Measurements from ENCODE around the gene USP37. TPM values are rescaled to one million over a fixed set of nuclear protein-coding genes. Genes with fewer than 3 reads are reported as not detected.
A peak's percentile ranks its signal among the peaks of the same experiment; 100 is the strongest.

Gene USP37
- total and polyA plus RNA-seq, 2 of the 13 experiments (the other 11 are each of a cell fraction or from before 2014, with no cell fraction given) = 6.5 to 30.6 TPM

- TF ChIP-seq HMGXB4 (CRISPR knock-in tag; IDR thresholded peaks at IDR 0.05; ENCODE audit: borderline replicate concordance in 1 of 2, low read depth in 1 of 2) (peak; percentile 87 to 93), ZNF512B (CRISPR knock-in tag; IDR thresholded peaks at IDR 0.05; ENCODE audit: borderline replicate concordance) (no peak; the same call in 1 of the 2 replicates), REPIN1 (CRISPR knock-in tag; IDR thresholded peaks at IDR 0.05; ENCODE audit: borderline replicate concordance, low read depth) (peak; percentile 51; the same call in 1 of the 2 replicates), MNT (IDR thresholded peaks at IDR 0.05) (no peak), NR3C1 (CRISPR knock-in tag; IDR thresholded peaks at IDR 0.05) (no peak), ARID2 (CRISPR knock-in tag; IDR thresholded peaks at IDR 0.05; ENCODE audit: borderline replicate concordance) (peak; percentile 33), IKZF4 (CRISPR knock-in tag; IDR thresholded peaks at IDR 0.05; ENCODE audit: borderline replicate concordance, low read depth, not compliant biosample characterization) (no peak), GATAD1 (CRISPR knock-in tag; IDR thresholded peaks at IDR 0.05) (peak; percentile 91), HNF4A (CRISPR knock-in tag; IDR thresholded peaks at IDR 0.05) (peak; percentile 29; the same call in 1 of the 2 replicates), TERF1 (CRISPR knock-in tag; IDR thresholded peaks at IDR 0.05) (no peak), ZNF44 (CRISPR knock-in tag; IDR thresholded peaks at IDR 0.05) (no peak), ZNF652 (CRISPR knock-in tag; IDR thresholded peaks at IDR 0.05; ENCODE audit: borderline replicate concordance, low read depth) (no peak; the same call in 1 of the 2 replicates), ZNF33A (CRISPR knock-in tag; IDR thresholded peaks at IDR 0.05; ENCODE audit: borderline replicate concordance) (peak; percentile 69; the same call in 1 of the 2 replicates), PRDM4 (CRISPR knock-in tag; IDR thresholded peaks at IDR 0.05; ENCODE audit: borderline replicate concordance) (peak; percentile 92), ZNF672 (CRISPR knock-in tag; IDR thresholded peaks at IDR 0.05) (no peak), ZNF605 (CRISPR knock-in tag; IDR thresholded peaks at IDR 0.05) (no peak), SATB2 (CRISPR knock-in tag; IDR thresholded peaks at IDR 0.05) (peak; percentile 66; the same call in 1 of the 2 replicates), ZNF331 (CRISPR knock-in tag; IDR thresholded peaks at IDR 0.05) (peak; percentile 39; the same call in 1 of the 2 replicates)
These were observed 161.8 kb downstream of the USP37 start (continued) for GRCh38 chr2:218406209-218406948.

Measured in HepG2 (cell line).